IMR-90 (cell line): Measurements from ENCODE around the gene ZBTB44.

Source experiments
- CEBPB ChIP-seq: IDR thresholded peaks from 2 replicates; pipeline ENCODE4 v1.6.1; 2012; ENCODE audit warnings: low read depth, low read length, improper control_type of control experiment
- CHD1 ChIP-seq: IDR thresholded peaks from 2 replicates; pipeline ENCODE4 v1.6.1; 2012; ENCODE audit warnings: low read depth, low read length, improper control_type of control experiment
- CTCF ChIP-seq: conservative IDR thresholded peaks from 2 replicates; pipeline ENCODE4 v1.5.1; 2012; ENCODE audit warnings: mild to moderate bottlenecking, low read depth, low read length, improper control_type of control experiment
- ELK1 ChIP-seq: fragments of 150-350 bp; IDR thresholded peaks from 2 replicates; pipeline ENCODE4 v1.6.1; 2016; ENCODE audit warnings: low read depth, mild to moderate bottlenecking, low read length, moderate library complexity, borderline replicate concordance
- FOS ChIP-seq: fragments of 150-350 bp; IDR thresholded peaks from 2 replicates; pipeline ENCODE4 v1.6.1; 2016; ENCODE audit warnings: low read depth, low read length
- MAFK ChIP-seq: IDR thresholded peaks from 2 replicates; pipeline ENCODE4 v1.6.1; 2012; ENCODE audit warnings: low read depth, low read length, improper control_type of control experiment
- MAZ ChIP-seq: IDR thresholded peaks from 2 replicates; pipeline ENCODE4 v1.6.1; 2012; ENCODE audit warnings: low read depth, mild to moderate bottlenecking, low read length, improper control_type of control experiment, moderate library complexity, borderline replicate concordance
- MXI1 ChIP-seq: IDR thresholded peaks from 2 replicates; pipeline ENCODE4 v1.6.1; 2012; ENCODE audit warnings: low read depth, mild to moderate bottlenecking, low read length, moderate library complexity, borderline replicate concordance
- POLR2A ChIP-seq: IDR thresholded peaks from 2 replicates; pipeline ENCODE4 v1.6.1; 2012; ENCODE audit warnings: mild to moderate bottlenecking, low read depth, low read length
- RAD21 ChIP-seq: IDR thresholded peaks from 2 replicates; pipeline ENCODE4 v1.6.1; 2012; ENCODE audit warnings: low read length, improper control_type of control experiment
- RCOR1 ChIP-seq: IDR thresholded peaks from 2 replicates; pipeline ENCODE4 v1.6.1; 2012; ENCODE audit warnings: mild to moderate bottlenecking, low read length, improper control_type of control experiment; ENCODE audit not compliant: insufficient replicate concordance
- RFX5 ChIP-seq: IDR thresholded peaks from 2 replicates; pipeline ENCODE4 v1.8.0; 2012; ENCODE audit warnings: low read depth, mild to moderate bottlenecking, low read length, moderate library complexity
- SMC3 ChIP-seq: fragments of 150-350 bp; IDR thresholded peaks from 2 replicates; pipeline ENCODE4 v1.6.1; 2016; ENCODE audit warnings: low read depth, mild to moderate bottlenecking, antibody characterized with exemption, low read length, moderate library complexity
- USF2 ChIP-seq: fragments of 150-350 bp; IDR thresholded peaks from 2 replicates; pipeline ENCODE4 v1.6.1; 2017; ENCODE audit warnings: mild to moderate bottlenecking, antibody characterized with exemption, low read length, low read depth

GRCh38 chr11:130211781-130212401 lies 102.8 kb downstream of the ZBTB44 start:
- TF ChIP-seq CTCF: no peak
- no peak for TF ChIP-seq RCOR1
- TF ChIP-seq POLR2A: no peak
- TF ChIP-seq MAZ: no peak
- TF ChIP-seq MXI1: no peak
- no peak for TF ChIP-seq CHD1
- no peak for TF ChIP-seq SMC3
- no peak for TF ChIP-seq RFX5
- TF ChIP-seq CEBPB: no peak
- no peak for TF ChIP-seq RAD21
- no peak for TF ChIP-seq ELK1
- TF ChIP-seq MAFK: no peak
- TF ChIP-seq USF2: no peak
- no peak for TF ChIP-seq FOS
